HCT116 (cell line): ENCODE measurements around the gene PLCH2. TPM values are rescaled to one million over a fixed set of nuclear protein-coding genes. Genes with fewer than 3 reads are reported as not detected.

Experiments used
- ATAC-seq: fragments of 200-7000 bp; cut with Tn5 transposase; 2 replicates; pipeline ENCODE4 v1.9.1; 2020; ENCODE audit warnings: mild to moderate bottlenecking, moderate library complexity
- BruUV-seq: library from RNA; stranded (reverse); fragments of 400-500 nt; replicated peaks from 2 replicates; lab custom pipeline; 2021; lab: Mats Ljungman, UMichigan
- CTCF ChIA-PET: fragments of 300-600 bp; sonication (Branson Sonifier 250); formaldehyde crosslinking; loops from one replicate; lab custom pipeline; 2021; ENCODE audit warnings: antibody characterized with exemption; lab: Charles Lee
- POLR2A ChIA-PET: fragments of 300-600, 350-600 bp; sonication (Branson Sonifier 250); formaldehyde crosslinking; loops from one replicate; lab custom pipeline; 2021; ENCODE audit warnings: antibody characterized with exemption; lab: Charles Lee
- RAD21 ChIA-PET, 2 experiments: fragments of 300-600 bp; sonication (Branson Sonifier 250); formaldehyde crosslinking; loops; one replicate each; lab custom pipeline; 2023; ENCODE audit warnings: low total read pairs in 2 of 2; ENCODE audit not compliant: uncharacterized antibody in 2 of 2, unreplicated experiment in 2 of 2, low non-redundant PET in 1 of 2; lab: Charles Lee
- DNase-seq: peaks from one replicate; pipeline ENCODE4 v3.0.0-alpha.2; 2010; ENCODE audit warnings: low read depth, low spot score
- H2AFZ ChIP-seq: fragments of 200-600 bp; shearing (Covaris generic), sonication (generic); 2 replicates; pipeline ENCODE4 v1.6.1; 2017; ENCODE audit warnings: low read depth, mixed run types, mixed read lengths, antibody characterized with exemption, low read length; ENCODE audit not compliant: poor library complexity, severe bottlenecking
- H3K27ac ChIP-seq: 2 replicates; pipeline ENCODE4 v1.5.1; 2012; ENCODE audit warnings: low read depth, low read length
- H3K27me3 ChIP-seq: fragments of 200-600 bp; sonication (generic); 2 replicates; pipeline ENCODE4 v1.6.1; 2016; ENCODE audit warnings: mixed run types, low read length, mixed read lengths; ENCODE audit not compliant: insufficient read depth
- H3K36me3 ChIP-seq, 2 experiments: fragments of 200-500 bp in 1 of 2; fragments of 200-600 bp in 1 of 2; sonication (Bioruptor generic) in 1 of 2; sonication (generic) in 1 of 2; 2 replicates each; pipeline versions ENCODE4 v1.5.1 to v1.6.1; 2014 to 2016; ENCODE audit warnings: low read length in 2 of 2, inconsistent platforms in 1 of 2, mixed read lengths in 1 of 2, mixed run types in 1 of 2; ENCODE audit not compliant: insufficient read depth in 2 of 2, control insufficient read depth in 1 of 2
- H3K4me1 ChIP-seq, 2 experiments: fragments of 200-600 bp in 1 of 2; sonication (generic) in 1 of 2; 2 replicates each; pipeline versions ENCODE4 v1.5.1 to v1.6.1; 2012 to 2017; ENCODE audit warnings: low read length in 2 of 2, inconsistent platforms in 1 of 2, mild to moderate bottlenecking in 1 of 2, mixed read lengths in 1 of 2, mixed run types in 1 of 2, moderate library complexity in 1 of 2; ENCODE audit not compliant: insufficient read depth in 2 of 2, control insufficient read depth in 1 of 2
- H3K4me2 ChIP-seq: fragments of 200-600 bp; sonication (generic); 2 replicates; pipeline ENCODE4 v1.6.1; 2017; ENCODE audit warnings: mixed run types, low read length, mixed read lengths
- H3K4me3 ChIP-seq, 2 experiments: fragments of 200-600 bp in 1 of 2; sonication (generic) in 1 of 2; replicated peaks in 1 of 2; 2 replicates each; pipeline ENCODE4 v1.5.1; 2011 to 2016; ENCODE audit warnings: low read length in 2 of 2, control low read depth in 1 of 2, low read depth in 1 of 2, mild to moderate bottlenecking in 1 of 2, mixed read lengths in 1 of 2, mixed run types in 1 of 2
- H3K79me2 ChIP-seq: fragments of 200-600 bp; sonication (generic); 2 replicates; pipeline ENCODE4 v1.6.1; 2017; ENCODE audit warnings: mild to moderate bottlenecking, mixed run types, low read length, moderate library complexity, mixed read lengths; ENCODE audit not compliant: insufficient read depth
- H3K9ac ChIP-seq: fragments of 200-600 bp; sonication (generic); 2 replicates; pipeline ENCODE4 v1.6.1; 2016; ENCODE audit warnings: low read length, mixed read lengths
- H3K9me2 ChIP-seq: fragments of 200-600 bp; sonication (generic), shearing (Covaris generic); 2 replicates; pipeline ENCODE4 v1.6.1; 2017; ENCODE audit warnings: mixed run types, mild to moderate bottlenecking, moderate library complexity; ENCODE audit not compliant: insufficient read depth
- H3K9me3 ChIP-seq, 2 experiments: fragments of 200-500 bp in 1 of 2; fragments of 200-600 bp in 1 of 2; sonication (Bioruptor generic) in 1 of 2; sonication (generic) in 1 of 2; 2 replicates each; pipeline ENCODE4 v1.6.1; 2014 to 2017; ENCODE audit warnings: low read length in 2 of 2, mixed read lengths in 2 of 2, inconsistent platforms in 1 of 2, low read depth in 1 of 2, mild to moderate bottlenecking in 1 of 2, mixed run types in 1 of 2, moderate library complexity in 1 of 2; ENCODE audit not compliant: control insufficient read depth in 1 of 2, insufficient read depth in 1 of 2
- H4K20me1 ChIP-seq: fragments of 200-600 bp; sonication (generic), shearing (Covaris generic); 2 replicates; pipeline ENCODE4 v1.6.1; 2017; ENCODE audit warnings: mixed run types, mild to moderate bottlenecking, moderate library complexity; ENCODE audit not compliant: insufficient read depth
- ATF3 ChIP-seq: IDR thresholded peaks from 2 replicates; pipeline ENCODE4 v1.6.1; 2012
- EGR1 ChIP-seq: IDR thresholded peaks from 2 replicates; pipeline ENCODE4 v1.6.1; 2012; ENCODE audit warnings: low read depth
- EZH2 ChIP-seq: fragments of 200-600 bp; sonication (generic); IDR thresholded peaks from 2 replicates; pipeline ENCODE4 v1.6.1; 2017; ENCODE audit warnings: antibody characterized with exemption, mixed run types
- JUND ChIP-seq: IDR thresholded peaks from 2 replicates; pipeline ENCODE4 v1.6.1; 2012
- POLR2A ChIP-seq: IDR thresholded peaks from 2 replicates; pipeline ENCODE4 v1.7.0; 2011; ENCODE audit warnings: borderline replicate concordance; ENCODE audit not compliant: insufficient read depth, insufficient read length; ENCODE audit errors: extremely low read depth
- RAD21 ChIP-seq: IDR thresholded peaks from 2 replicates; pipeline ENCODE4 v1.6.1; 2012; ENCODE audit warnings: low read depth, mild to moderate bottlenecking
- SIN3A ChIP-seq: IDR thresholded peaks from 2 replicates; pipeline ENCODE4 v1.6.1; 2012; ENCODE audit warnings: low read depth
- SP1 ChIP-seq: IDR thresholded peaks from 2 replicates; pipeline ENCODE4 v1.6.1; 2012; ENCODE audit warnings: low read depth
- SRF ChIP-seq: IDR thresholded peaks from 2 replicates; pipeline ENCODE4 v1.6.1; 2012; ENCODE audit warnings: low read depth
- TCF7L2 ChIP-seq: IDR thresholded peaks from 2 replicates; pipeline ENCODE4 v1.7.0; 2011; ENCODE audit warnings: borderline replicate concordance, inconsistent platforms; ENCODE audit not compliant: insufficient read depth, insufficient read length; ENCODE audit errors: extremely low read depth
- ZNF274 ChIP-seq: fragments of 200-500 bp; sonication (Bioruptor generic); IDR thresholded peaks from 2 replicates; pipeline ENCODE4 v1.6.1; 2014; ENCODE audit warnings: mild to moderate bottlenecking, low read depth, low read length, inconsistent platforms
- intact Hi-C: fragments of 100-400 bp; cut with micrococcal nuclease; formaldehyde crosslinking; loops from 2 replicates; pipeline ENCODE4 v1.10.0; 2022
- total RNA-seq: library from RNA; stranded (reverse); gene quantifications from one replicate; pipeline ENCODE4 v1.2.1, GENCODE V29; 2021; ENCODE audit not compliant: unreplicated experiment
- TF ChIP-seq, protein P1 (sequence below): IDR thresholded peaks from 2 replicates; pipeline ENCODE4 v1.6.1; 2012; ENCODE audit warnings: low read depth

PLCH2 gene
- total RNA-seq, 1 experiment from 2014 or later: 2.0 TPM

DNA sequence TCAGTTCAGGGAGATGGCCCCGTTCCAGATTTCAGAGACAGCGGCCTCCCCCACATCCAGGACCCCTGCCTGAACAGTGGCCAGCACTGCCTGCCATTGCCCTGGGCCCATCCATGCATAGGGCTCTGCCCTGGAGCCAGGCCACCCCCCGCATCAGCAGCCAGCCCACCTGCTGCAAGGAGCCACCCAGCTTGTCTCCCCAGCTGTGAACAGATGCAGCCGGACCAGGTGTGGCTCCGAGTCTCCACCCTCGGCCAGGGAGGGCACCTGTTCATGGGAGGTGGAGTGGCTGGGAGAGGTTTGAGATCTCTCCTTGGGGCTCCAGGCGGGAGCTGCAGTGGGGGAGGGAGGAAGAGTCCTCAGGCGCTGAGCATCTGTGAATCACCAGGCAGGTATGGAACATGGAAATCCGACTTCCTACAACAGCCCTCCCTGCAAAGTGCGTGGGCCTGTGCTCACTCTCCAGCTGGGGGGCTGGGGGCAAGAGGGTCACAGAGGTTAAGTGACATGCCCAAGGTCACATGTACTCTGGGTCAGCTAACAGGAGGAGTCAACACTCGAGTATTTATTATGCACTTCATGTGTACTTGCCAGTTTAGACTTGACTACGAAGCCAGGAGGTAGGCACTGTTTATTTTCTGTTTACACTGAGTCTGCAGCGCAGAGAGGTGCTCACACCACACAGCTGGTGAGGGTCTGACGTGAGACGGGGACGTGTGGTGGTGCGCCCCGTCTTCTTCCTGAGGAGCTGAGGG lies 58.8 kb downstream of the PLCH2 start:
- intact Hi-C loops: no loop called here
- no peak overlapping the region for H2AFZ ChIP-seq

More for the DNA sequence above, 58.8 kb downstream of the PLCH2 start:
- POLR2A ChIA-PET: interaction anchor here (1.6 to 1.7 kb wide), 2 partner anchors 8 to 11 kb away, joined by 4 to 6 read pairs; partner anchors contain the start of gene PANK4
- Histone ChIP-seq H3K79me2 (no peaks in the 10 kb centered on the region), H4K20me1 (no peaks in the 10 kb centered on the region), H3K27me3 (no peaks in the 10 kb centered on the region), H3K9ac (peak overlapping the region; percentile 26), H3K9me2 (no peaks in the 10 kb centered on the region), H3K27ac (no peak overlapping the region; the same call in 1 of the 2 replicates)
- BruUV-seq: no TSS peak
- CTCF ChIA-PET: interaction anchor here (1.0 to 1.3 kb wide), 2 partner anchors 9 to 11 kb away, joined by 6 read pairs; partner anchors contain the start of gene PANK4
- no peak for DNase-seq
- no peak for TF ChIP-seq POLR2A
- TF ChIP-seq, protein P1, sequence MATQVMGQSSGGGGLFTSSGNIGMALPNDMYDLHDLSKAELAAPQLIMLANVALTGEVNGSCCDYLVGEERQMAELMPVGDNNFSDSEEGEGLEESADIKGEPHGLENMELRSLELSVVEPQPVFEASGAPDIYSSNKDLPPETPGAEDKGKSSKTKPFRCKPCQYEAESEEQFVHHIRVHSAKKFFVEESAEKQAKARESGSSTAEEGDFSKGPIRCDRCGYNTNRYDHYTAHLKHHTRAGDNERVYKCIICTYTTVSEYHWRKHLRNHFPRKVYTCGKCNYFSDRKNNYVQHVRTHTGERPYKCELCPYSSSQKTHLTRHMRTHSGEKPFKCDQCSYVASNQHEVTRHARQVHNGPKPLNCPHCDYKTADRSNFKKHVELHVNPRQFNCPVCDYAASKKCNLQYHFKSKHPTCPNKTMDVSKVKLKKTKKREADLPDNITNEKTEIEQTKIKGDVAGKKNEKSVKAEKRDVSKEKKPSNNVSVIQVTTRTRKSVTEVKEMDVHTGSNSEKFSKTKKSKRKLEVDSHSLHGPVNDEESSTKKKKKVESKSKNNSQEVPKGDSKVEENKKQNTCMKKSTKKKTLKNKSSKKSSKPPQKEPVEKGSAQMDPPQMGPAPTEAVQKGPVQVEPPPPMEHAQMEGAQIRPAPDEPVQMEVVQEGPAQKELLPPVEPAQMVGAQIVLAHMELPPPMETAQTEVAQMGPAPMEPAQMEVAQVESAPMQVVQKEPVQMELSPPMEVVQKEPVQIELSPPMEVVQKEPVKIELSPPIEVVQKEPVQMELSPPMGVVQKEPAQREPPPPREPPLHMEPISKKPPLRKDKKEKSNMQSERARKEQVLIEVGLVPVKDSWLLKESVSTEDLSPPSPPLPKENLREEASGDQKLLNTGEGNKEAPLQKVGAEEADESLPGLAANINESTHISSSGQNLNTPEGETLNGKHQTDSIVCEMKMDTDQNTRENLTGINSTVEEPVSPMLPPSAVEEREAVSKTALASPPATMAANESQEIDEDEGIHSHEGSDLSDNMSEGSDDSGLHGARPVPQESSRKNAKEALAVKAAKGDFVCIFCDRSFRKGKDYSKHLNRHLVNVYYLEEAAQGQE: no peak
- TF ChIP-seq SIN3A: no peak
- no peak for TF ChIP-seq ZNF274
- TF ChIP-seq EGR1: no peak; the same call in 1 of the 2 replicates
- no peak for TF ChIP-seq SRF
- no peak for TF ChIP-seq SP1
- TF ChIP-seq RAD21: no peak
- TF ChIP-seq JUND: no peak
- no peak for TF ChIP-seq EZH2
- TF ChIP-seq ATF3: no peak
- TF ChIP-seq TCF7L2: no peak
- TF ChIP-seq, all 23 proteins: peak for 0
- Histone ChIP-seq H3K4me1 (peaks cover 12 to 31% of the 10 kb centered on the region in 2 experiments; a peak in 3 of 4 replicates), H3K4me2 (peak overlapping the region; percentile 78), H3K9me3 (no peaks in the 10 kb centered on the region), H3K4me3 (peak overlapping the region in 1 of 2 experiments; percentile 36; a peak in 2 of 4 replicates), H3K36me3 (no peaks in the 10 kb centered on the region)
- RAD21 ChIA-PET: no interaction called here
- peak; percentile 72 for ATAC-seq
